OCI-LY1 (cell line): ENCODE data around the gene ZNF892.
A peak's percentile ranks its signal among the peaks of the same experiment; 100 is the strongest.
"Not testable (repeated sequence)": the region's sequence is repeated elsewhere in the genome, so short reads cannot be mapped to it uniquely, and the experiment has no call there.

Experiments
- H2AFZ ChIP-seq: fragments of 200-600 bp; sonication (generic), shearing (Covaris generic); 2 replicates; pipeline ENCODE4 v1.6.0; 2014; ENCODE audit warnings: antibody characterized with exemption, mild to moderate bottlenecking, low read length
- H3F3A ChIP-seq: fragments of 200-600 bp; sonication (generic), shearing (Covaris generic); 2 replicates; pipeline ENCODE4 v1.6.0; 2014; ENCODE audit warnings: mild to moderate bottlenecking, antibody characterized with exemption, low read length, moderate library complexity; ENCODE audit not compliant: insufficient read depth
- H3K27ac ChIP-seq: fragments of 200-600 bp; sonication (generic); 2 replicates; pipeline ENCODE4 v1.5.1; 2014; ENCODE audit warnings: low read length, mixed run types, mild to moderate bottlenecking, low read depth; ENCODE audit not compliant: poor library complexity, severe bottlenecking
- H3K27me3 ChIP-seq: fragments of 200-600 bp; sonication (generic); 2 replicates; pipeline ENCODE4 v1.6.0; 2014; ENCODE audit warnings: antibody characterized with exemption, mild to moderate bottlenecking, low read length, moderate library complexity; ENCODE audit not compliant: insufficient read depth
- H3K36me3 ChIP-seq: fragments of 200-600 bp; sonication (generic); 2 replicates; pipeline ENCODE4 v1.6.1; 2014; ENCODE audit warnings: mild to moderate bottlenecking, antibody characterized with exemption, low read length, moderate library complexity, mixed read lengths; ENCODE audit not compliant: insufficient read depth
- H3K4me1 ChIP-seq: fragments of 200-600 bp; sonication (generic); 2 replicates; pipeline ENCODE4 v1.5.1; 2014; ENCODE audit warnings: mild to moderate bottlenecking, low read length, moderate library complexity; ENCODE audit not compliant: insufficient read depth, severe bottlenecking
- H3K4me2 ChIP-seq: fragments of 200-600 bp; sonication (generic), shearing (Covaris generic); 2 replicates; pipeline ENCODE4 v1.6.1; 2014; ENCODE audit warnings: low read length
- H3K4me3 ChIP-seq: fragments of 200-600 bp; sonication (generic); 2 replicates; pipeline ENCODE4 v1.5.1; 2014; ENCODE audit warnings: low read length, low read depth, mild to moderate bottlenecking, mixed read lengths; ENCODE audit not compliant: poor library complexity, severe bottlenecking
- H3K79me2 ChIP-seq: fragments of 200-600 bp; shearing (Covaris generic); 2 replicates; pipeline ENCODE4 v1.6.1; 2016; ENCODE audit warnings: mixed run types, low read length, mixed read lengths; ENCODE audit not compliant: insufficient read depth
- H3K9ac ChIP-seq: fragments of 200-600 bp; sonication (generic), shearing (Covaris generic); 2 replicates; pipeline ENCODE4 v1.6.1; 2014; ENCODE audit warnings: mild to moderate bottlenecking, low read length, mixed read lengths
- H3K9me2 ChIP-seq: fragments of 200-600 bp; sonication (generic), shearing (Covaris generic); 2 replicates; pipeline ENCODE4 v1.6.1; 2014; ENCODE audit warnings: low read depth, mild to moderate bottlenecking, low read length, mixed read lengths
- H3K9me3 ChIP-seq: fragments of 200-600 bp; shearing (Covaris generic); 2 replicates; pipeline ENCODE4 v1.6.1; 2014; ENCODE audit warnings: low read length, mixed read lengths
- H4K20me1 ChIP-seq: fragments of 200-600 bp; sonication (generic), shearing (Covaris generic); 2 replicates; pipeline ENCODE4 v1.6.0; 2016; ENCODE audit warnings: mild to moderate bottlenecking, low read length; ENCODE audit not compliant: insufficient read depth
- CTCF ChIP-seq: fragments of 200-600 bp; sonication (generic), shearing (Covaris generic); IDR thresholded peaks from 2 replicates; pipeline ENCODE4 v1.5.1; 2017; ENCODE audit warnings: mild to moderate bottlenecking, antibody characterized with exemption, low read length, moderate library complexity, mixed read lengths
- EZH2 ChIP-seq: fragments of 200-600 bp; sonication (generic), shearing (Covaris generic); IDR thresholded peaks from 2 replicates; pipeline ENCODE4 v1.8.0; 2017; ENCODE audit warnings: borderline replicate concordance, mixed run types, mild to moderate bottlenecking, antibody characterized with exemption, low read length, moderate library complexity, mixed read lengths

The ZNF892 gene

GRCh38 chr2:95185973-95186372 is 21.3 kb upstream of the ZNF892 start:
- Histone ChIP-seq H3K9me2 (no peaks in the 10 kb centered on the region), H3K4me2 (no peak overlapping the region), H3K27me3 (no peaks in the 10 kb centered on the region), H4K20me1 (no peaks in the 10 kb centered on the region), H2AFZ (no peak overlapping the region), H3K79me2 (no peaks in the 10 kb centered on the region), H3K9ac (no peak overlapping the region), H3K4me3 (no peak overlapping the region), H3K4me1 (no peaks in the 10 kb centered on the region), H3K36me3 (peaks cover 23% of the 10 kb centered on the region), H3K9me3 (peaks cover 14% of the 10 kb centered on the region), H3F3A (no peaks in the 10 kb centered on the region), H3K27ac (no peak overlapping the region)
- TF ChIP-seq CTCF (no peak), EZH2 (no peak)

- TF ChIP-seq CTCF: peak; percentile 19
Observed at GRCh38 chr2:95192956-95193355, 14.4 kb upstream of the ZNF892 start.

GRCh38 chr2:95203911-95204310 is 3.4 kb upstream of the ZNF892 start:
- H3F3A ChIP-seq: no peaks in the 10 kb centered on the region
- no peak overlapping the region for H3K4me3 ChIP-seq
- peaks cover 9% of the 10 kb centered on the region; the same call in 1 of the 2 replicates for H3K9me3 ChIP-seq
- H3K9ac ChIP-seq: no peak overlapping the region
- H3K79me2 ChIP-seq: no peaks in the 10 kb centered on the region
- H3K27me3 ChIP-seq: no peaks in the 10 kb centered on the region
- H3K27ac ChIP-seq: no peak overlapping the region
- no peak overlapping the region for H2AFZ ChIP-seq
- peaks cover 9% of the 10 kb centered on the region for H3K36me3 ChIP-seq
- H3K4me2 ChIP-seq: no peak overlapping the region
- H3K9me2 ChIP-seq: no peaks in the 10 kb centered on the region
- peaks cover 13% of the 10 kb centered on the region for H3K4me1 ChIP-seq
- no peaks in the 10 kb centered on the region for H4K20me1 ChIP-seq
- TF ChIP-seq EZH2 (no peak), CTCF (no peak)

More at GRCh38 chr2:95192956-95193355, 14.4 kb upstream of the ZNF892 start:
- H3K27me3 ChIP-seq, H3K4me2 ChIP-seq, H2AFZ ChIP-seq, H3K9ac ChIP-seq, H3K9me3 ChIP-seq, H3F3A ChIP-seq, H3K4me1 ChIP-seq, H4K20me1 ChIP-seq, H3K79me2 ChIP-seq, H3K27ac ChIP-seq, H3K4me3 ChIP-seq, H3K9me2 ChIP-seq, H3K36me3 ChIP-seq: not testable (repeated sequence)
